ENCODE results near the gene CD177.
"Not testable (repeated sequence)": the region's sequence is repeated elsewhere in the genome, so short reads cannot be mapped to it uniquely, and the experiment has no call there.

Gene CD177, protein sequence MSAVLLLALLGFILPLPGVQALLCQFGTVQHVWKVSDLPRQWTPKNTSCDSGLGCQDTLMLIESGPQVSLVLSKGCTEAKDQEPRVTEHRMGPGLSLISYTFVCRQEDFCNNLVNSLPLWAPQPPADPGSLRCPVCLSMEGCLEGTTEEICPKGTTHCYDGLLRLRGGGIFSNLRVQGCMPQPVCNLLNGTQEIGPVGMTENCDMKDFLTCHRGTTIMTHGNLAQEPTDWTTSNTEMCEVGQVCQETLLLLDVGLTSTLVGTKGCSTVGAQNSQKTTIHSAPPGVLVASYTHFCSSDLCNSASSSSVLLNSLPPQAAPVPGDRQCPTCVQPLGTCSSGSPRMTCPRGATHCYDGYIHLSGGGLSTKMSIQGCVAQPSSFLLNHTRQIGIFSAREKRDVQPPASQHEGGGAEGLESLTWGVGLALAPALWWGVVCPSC

DNA sequence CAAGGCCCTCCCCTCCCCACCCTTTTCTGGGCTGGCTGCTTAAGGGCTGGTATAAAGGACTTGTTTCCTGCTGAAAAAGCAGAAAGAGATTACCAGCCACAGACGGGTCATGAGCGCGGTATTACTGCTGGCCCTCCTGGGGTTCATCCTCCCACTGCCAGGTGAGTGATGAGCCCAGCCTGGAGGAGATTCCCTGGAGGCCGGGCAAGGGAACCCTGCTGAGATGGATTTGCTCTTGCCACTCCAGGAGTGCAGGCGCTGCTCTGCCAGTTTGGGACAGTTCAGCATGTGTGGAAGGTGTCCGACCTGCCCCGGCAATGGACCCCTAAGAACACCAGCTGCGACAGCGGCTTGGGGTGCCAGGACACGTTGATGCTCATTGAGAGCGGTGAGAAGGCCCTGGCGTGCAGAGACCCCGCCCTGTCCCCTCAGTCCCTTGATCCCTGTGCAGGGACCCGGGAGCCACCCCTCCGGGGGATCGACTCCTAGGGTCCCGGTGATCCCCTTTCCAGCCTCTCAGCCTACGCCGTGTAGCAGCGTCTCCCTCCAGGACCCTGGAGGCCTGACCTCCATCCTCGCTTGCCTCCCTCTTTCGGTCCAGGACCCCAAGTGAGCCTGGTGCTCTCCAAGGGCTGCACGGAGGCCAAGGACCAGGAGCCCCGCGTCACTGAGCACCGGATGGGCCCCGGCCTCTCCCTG is at the start of gene CD177:
Gene CD177, plus strand, starts transcription at position 81 of the 699 bp plus-strand sequence. Its CDS starts 29 bp downstream, at position 110.
- no peak for DNase-seq

DNA sequence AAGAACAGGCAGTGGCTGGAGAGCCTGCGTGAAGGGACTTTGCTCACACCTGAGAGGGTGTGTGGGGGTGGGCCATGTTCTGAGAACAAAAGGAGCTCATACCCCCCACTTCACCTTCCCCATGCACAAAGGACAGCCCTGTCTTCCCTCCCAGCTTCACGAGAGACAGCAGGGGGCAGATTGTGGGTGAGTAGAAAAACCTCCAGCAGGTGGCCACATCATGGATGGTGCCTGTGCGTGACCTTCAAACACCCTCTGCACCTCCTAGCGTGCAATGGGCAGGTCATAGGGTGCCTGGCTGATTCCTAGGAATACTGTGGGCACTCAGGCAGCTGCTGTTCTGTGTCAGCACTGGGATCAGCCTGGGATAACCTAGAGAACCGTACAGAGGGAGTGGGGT is 47.8 kb upstream of the CD177 start:
- DNase-seq: no peak

DNA sequence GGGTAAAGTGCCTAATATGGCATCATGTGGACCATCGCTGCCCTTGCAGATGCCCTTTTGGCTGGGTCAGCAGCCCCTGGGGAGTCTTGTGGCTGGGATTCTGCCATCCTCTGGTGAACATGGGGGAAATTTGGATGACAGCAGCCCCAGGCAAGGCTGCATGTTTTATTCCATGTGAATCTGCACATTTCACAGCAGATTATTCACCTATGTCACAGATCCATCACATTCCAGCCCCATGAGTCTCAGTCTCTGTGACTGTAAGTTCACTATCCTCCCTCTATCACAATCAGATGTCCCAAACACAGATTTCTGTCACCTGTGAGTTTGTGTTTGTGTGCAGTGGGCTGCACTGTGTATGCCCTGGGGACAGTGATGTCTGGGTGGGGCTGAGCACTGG is 47.4 kb upstream of the CD177 start:
- DNase-seq: no peak

DNA sequence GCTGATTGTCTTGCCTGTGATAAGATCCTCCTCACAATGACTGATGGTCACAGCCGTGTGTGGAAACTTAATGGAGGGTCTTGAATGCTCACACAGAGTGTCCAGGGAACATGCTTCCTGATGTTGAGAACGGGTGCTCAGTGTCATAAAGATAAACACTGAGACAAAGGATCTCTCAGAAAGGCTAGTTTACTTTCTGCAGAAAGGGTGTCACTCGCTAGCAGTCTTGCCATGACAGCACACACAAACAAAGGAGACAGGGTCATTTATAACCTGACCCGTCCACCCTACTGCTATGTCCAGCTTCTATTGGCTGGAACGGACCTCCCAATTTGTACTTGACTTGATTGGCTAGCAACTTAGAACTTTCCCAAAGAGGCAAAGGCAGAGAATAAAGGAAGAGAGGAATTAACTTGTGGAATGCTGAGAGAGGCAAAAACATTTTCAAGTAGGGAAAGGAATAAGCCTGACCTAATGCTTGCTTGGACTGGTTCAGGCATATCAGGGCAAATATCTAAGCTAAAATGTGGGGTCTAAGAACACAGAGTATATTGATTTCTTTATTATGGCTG is 45.2 kb upstream of the CD177 start:
- DNase-seq: no peak

DNA sequence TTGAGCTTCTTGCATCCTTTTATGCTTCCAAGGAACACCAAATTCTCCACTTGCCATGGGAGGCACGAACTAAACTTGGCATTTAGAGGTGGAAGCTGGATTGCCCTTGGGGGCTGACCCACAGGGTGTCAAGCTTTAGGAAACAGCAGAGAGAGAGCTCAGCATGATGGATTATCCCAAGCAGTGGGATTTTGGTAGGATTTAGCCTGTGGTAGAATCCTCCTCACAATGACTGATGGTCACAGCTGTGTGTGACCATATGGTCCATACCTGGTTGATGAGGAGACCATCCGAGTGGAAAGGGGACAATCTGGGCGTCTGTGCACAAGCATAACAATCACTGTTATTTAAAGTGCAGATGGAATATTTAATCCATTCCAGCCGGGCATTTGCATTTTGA is 44.0 kb upstream of the CD177 start:
- DNase-seq: no peak

DNA sequence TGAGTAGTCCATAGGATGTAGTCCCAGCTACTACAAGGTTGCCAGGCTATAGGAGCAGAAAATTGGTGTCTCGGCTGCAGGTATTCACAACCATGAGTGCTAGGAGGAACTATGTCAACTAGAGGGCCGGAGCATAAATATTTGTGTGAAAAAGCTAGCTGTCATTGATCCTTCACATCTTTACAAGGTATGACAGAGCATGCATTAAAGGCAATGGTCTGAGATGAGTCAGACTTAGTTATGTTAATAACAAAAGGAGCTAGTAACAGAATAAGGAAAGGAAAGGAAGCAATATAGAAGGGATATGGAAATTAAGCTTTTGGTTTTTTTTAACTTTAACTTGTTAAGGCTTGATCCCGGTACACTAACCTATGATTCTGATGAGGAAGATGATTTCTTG is 43.3 kb upstream of the CD177 start:
- DNase-seq: no peak

DNA sequence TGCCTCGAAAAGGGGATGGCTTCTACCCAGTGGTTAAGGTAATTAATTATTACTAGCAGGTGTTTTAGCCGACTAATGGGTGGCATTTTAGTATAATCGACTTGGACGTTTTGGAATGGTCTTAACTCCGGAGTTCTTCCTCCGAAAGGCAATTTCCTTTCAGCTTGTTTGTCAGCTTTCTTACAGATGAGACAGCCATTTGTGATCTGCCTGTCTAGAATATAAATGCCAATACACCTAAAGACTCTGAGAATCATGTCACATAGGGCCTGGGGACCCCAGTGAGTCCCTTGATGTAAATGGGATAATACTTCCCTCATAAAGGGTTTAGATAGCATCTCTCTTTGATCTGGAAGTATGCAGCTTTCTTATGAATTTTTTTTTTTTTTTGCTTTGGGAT is 42.2 kb upstream of the CD177 start:
- DNase-seq: no peak

DNA sequence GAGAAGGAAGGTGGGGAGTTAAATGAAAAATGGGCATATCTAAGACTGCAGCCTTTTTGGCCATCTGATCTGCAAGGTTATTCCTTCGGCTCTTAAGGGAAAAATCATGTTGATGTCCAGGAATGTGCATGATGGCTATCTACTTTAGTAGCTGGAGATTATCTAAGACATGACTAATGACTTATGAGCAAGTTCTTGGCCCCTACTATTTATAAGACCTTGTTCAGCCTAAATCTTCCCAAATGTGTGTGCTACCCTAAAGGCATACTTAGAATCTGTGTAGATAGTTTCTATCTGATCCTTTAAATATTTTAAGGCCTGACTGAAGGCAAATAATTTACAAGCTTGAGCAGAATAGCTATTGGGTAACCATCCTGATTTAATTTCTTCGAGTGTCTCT is 41.8 kb upstream of the CD177 start:
- DNase-seq: no peak

DNA sequence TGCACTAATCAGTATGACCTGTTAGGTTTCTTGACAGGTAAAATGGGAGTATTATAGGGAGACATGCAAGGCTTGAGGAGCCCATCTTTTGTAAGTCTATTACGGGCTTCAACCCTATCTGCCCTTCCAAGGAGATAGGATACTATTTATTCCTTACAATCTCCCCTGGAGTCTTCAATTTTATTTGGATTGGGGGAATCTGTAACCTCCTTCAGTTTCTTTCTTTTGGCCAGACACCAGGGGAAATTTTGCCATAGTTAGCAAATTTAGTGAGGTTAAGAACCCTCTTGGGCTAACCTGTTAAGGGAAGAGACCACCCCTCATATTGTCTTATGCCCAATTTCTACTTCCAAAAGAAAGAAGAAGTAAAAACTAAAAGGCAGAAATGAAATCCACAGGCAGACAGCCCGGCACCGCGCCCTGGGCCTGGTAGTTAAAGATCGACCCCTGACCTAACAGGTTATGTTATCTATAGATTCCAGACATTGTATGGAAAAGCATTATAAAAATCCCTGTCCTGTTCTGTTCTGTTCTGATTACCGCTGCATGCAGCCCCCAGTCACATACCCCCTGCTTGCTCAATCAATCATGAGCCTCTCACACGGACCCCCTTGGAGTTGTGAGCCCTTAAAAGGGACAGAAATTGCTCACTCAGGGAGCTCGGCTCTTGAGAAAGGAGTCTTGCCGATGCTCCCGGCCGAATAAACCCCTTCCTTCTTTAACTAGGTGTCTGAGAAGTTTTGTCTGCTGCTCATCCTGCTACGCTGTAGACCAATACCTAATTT is 39.6 kb upstream of the CD177 start:
- no peak for DNase-seq

DNA sequence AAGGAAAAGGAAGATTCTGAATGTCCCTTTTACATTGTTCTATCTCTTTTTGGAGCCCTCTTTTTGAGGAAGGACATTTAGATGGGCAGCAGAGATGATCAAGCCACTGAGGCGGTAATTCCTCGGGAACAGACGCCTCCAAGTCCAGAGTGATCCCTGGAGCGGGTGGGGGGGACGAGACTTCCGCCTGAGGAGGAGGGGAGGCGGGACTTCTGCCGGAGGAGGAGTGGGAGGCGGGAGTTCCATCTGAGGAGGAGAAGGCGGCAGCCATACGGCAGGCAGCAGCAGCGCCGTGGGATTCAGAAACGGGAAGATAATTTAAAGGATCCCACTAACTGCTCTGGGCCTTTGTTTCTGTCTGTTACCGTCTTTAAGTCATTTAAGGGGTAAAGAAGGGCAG is 37.6 kb upstream of the CD177 start:
- DNase-seq: no peak

DNA sequence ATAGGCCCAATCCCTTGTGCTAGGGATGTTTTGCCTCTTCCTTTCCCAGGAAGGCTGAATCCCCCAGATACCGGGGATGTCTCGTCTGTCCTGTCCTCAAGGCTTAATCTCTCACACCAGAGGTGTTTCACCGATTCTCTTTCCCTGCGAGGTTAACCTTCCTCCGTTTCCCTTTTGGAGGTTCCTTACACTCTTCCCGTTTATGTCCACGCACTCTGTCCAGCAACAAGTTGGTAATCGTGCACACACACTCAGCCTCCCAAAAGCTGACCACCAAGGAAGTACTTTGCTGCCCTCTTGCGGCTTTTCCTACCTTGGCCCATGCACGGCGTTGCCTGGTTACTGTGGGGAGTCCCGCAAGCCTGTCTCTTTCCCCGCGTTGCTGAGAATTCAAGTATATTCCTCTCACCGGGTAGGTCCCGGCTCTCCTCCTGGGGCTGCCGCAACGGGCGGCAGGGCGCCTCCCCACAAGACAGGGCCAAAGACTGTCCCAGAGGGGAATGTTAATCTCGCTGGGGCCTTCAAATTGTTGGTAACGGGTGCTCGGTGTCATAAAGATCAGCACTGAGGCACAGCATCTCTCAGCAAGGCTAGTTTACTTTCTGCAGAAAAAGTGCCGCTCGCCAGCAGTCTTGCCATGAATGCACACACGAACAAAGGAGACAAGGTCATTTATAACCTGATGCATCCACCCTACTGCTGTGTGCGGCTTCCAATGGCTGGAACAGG is 36.7 kb upstream of the CD177 start:
- DNase-seq: peak; percentile 90

DNA sequence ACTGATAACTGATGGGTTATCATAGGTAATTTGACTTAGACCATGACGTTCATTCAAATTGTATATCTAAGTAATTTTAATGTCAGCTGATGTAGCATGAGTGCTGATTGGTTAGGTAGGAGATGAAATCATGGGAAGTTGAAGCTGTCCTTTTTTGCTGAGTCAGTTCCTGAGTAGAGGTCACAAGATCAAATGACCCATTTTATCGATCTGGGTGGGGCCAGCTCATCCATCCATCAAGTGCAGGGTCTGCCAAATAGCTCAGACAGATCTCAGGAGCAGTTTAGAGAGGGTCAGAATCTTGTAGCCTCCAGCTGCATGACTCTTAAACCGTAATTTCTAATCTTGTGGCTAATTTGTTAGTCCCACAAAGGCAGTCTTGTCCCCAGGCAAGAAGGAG is 35.3 kb upstream of the CD177 start:
- DNase-seq: no peak

DNA sequence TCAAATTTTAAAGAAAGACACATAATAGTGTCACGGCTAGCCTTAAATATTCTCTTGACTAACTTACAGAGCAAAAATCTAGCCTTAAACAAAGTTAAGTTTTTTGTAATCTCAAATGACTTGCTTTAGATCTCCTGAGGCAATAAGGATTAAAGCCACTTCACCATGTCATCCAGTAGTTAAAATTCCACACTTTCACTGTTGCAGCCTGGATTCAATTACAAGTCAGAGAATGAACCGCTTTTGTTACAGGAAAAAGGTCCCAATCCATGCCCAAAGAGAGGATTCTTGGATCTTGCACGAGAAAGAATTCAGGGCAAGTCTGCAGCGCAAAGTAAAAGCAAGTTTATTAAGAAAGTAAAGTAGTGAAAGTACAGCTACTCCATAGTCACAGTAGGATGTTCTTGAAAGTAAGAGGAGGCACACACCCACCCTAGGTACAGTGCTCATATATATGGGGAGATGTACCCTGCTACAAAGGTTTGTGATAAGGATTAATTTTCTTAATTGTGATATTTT is 34.6 kb upstream of the CD177 start:
- DNase-seq: no peak

DNA sequence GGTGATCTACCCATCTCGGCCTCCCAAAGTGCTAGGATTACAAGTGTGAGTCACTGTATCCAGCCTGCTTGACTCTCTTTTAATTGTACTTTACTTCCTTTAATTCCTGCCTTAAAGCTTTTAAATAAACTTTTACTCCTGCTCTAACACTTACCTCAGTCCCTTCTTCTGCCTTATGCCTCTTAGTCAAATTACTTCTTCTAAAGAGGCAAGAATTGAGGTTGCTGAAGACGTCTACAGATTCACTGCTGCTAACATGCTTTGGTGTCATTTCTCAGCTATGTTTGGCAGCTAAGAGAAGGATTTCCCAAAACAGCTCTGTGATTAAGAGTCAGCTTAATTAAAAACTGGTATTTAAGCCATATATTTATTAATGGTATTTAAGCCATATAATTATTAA is 32.9 kb upstream of the CD177 start:
- no peak for DNase-seq

DNA sequence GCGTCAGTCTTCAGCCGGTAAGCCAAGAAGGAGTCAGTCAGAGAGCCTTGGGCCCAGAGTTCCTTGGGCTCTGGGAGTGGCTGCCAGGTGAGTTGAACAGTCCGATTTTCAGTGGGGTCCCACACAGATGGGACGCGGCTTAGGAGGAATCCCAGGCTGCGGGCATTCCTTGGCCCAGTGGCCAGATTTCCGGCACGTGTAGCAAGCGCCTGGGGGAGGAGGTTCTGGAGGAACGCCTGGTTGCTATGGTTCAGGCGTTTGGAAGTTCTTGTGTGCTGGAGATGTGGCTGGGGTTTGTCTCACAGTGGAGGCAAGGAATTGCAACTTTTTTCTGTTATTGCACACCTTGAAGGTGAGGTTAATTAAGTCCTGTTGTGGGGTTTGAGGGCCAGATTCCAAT is 26.7 kb upstream of the CD177 start:
- not testable (repeated sequence) for DNase-seq

DNA sequence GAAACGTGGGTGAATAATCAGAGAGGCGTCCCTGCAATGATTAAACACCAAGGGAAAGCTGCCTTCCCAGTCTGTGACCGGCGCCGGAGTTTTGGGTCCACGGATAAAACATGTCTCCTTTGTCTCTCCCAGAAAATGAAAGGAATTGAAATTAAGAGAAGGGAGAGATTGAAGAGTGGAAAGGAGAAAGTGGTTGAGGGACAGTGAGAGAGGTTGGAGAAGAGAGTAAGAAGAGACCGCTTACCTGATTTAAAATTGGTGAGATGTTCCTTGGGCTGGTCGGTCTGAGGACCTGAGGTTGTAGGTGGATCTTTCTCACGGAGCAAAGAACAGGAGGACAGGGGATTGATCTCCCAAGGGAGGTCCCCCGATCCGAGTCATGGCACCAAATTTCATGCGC is 24.9 kb upstream of the CD177 start:
- not testable (repeated sequence) for DNase-seq

DNA sequence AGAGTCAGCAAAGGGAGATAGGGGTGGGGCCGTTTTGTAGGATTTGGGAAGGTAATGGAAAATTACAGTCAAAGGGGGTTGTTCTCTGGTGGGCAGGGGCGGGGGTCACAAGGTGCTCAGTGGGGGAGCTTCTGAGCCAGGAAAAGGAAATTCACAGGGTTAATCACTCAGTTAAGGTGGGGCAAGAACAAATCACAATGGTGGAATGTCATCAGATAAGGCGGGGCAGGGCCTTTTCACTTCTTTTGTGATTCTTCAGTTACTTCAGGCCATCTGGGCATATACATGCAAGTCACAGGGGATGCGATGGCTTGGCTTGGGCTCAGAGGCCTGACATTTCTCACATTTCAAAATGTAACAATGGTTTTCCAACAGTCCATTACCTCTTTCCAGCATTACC is 24.4 kb upstream of the CD177 start:
- not testable (repeated sequence) for DNase-seq

DNA sequence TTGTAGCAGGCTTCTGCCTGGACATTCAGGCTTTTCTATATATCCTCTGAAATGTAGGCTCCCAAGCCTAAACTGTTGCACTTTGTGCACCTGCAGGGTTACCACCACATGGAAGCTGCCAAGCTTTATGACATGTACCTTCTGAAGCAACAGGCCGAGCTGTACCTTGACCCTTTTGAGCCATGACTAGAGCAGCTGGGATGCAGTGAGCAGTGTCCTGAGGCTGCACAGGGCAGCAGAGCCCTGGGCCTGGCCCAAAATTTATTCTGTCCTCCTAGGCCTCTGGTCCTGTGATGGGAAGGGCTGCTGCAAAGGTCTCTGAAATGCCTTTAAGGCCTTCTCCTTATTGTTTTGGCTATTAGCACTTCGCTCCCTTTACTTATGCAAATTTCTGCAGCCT is 23.5 kb upstream of the CD177 start:
- no peak for DNase-seq

DNA sequence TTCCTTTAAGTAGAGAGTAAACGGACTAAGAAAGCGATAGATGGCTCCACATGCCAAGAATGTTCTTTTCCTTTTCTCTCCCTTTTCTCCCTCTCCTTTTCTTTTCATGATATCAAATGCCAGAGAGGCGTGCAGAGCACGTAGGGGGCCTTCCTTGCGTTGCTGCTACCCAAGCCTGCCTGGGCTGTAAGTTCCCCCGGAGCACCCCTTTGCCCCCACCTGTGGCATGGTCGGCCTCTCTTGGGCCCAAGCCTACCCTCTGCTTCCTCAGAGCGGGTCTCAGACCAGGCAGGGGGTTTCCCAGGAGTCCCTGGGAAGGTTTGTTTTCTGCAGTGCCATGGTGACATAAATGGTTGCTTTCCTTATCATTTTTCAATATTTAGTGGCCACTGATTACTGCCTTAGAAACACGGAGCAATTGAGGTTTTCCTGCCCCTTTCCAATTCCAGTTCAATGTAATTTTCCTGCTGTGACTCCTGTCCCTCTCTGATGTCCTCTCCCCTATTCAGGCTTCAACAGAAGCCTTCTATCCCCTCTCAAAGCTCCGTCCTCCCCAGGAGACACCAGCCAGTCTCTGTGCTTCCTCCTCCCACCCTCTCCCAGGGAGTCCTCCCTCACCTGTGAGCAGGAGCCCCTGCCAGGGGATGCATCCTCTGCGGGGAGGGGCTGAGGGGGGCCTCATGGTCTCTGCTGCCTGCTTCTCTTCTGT is 22.6 kb upstream of the CD177 start:
- no peak for DNase-seq

DNA sequence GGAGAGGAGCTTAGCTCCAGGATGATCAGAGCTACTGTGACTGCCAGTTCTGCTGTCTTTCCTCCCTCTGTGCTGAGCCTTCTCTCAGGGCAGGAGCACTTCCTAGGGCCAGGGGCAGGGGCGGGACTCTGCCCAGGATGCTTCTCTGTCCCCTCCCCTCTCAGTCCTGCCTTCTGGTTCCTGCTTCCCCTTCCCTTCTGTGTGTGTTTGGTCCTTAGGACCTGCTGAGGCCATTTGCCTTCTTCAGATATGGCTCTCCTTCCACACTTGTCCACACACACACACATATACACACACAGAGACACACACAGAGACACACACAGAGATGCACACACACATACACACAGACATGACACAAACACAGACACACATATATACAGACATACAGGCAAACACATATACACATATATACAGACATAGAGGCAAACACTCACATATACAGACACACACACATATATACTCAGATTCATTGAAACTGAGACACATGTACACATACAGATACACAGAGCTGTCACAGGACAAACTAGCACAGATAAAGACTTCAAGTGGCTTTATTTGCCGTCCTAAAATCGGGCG is 22.0 kb upstream of the CD177 start:
- no peak for DNase-seq
